ENCODE measurements around the gene MED20. TPM values are rescaled to one million over a fixed set of nuclear protein-coding genes. Genes with fewer than 3 reads are reported as not detected.

Gene MED20
- 10 to 100 TPM; 19.7 to 26.9 TPM for total RNA-seq
- 10 to 100 TPM; 23.8 to 32.1 (median 29.6) TPM for polyA plus RNA-seq (ENCODE audit: insufficient read length in 6 of 6)
- long read RNA-seq, donor 1, transcript MED20-201 (4 exons, 2,438 nt): major isoform, 14 of 17 reads
- long read RNA-seq, donor 1, partial matches to known transcripts: 0 of 17 reads
- long read RNA-seq, donor 1, other reads (novel, unspliced or antisense): 0 of 17 reads
- long read RNA-seq, donor 2, transcript MED20-201 (4 exons, 2,438 nt): major isoform, 10 of 12 reads
- long read RNA-seq, donor 2, partial matches to known transcripts: 0 of 12 reads
- long read RNA-seq, donor 2, other reads (novel, unspliced or antisense): 0 of 12 reads
- long read RNA-seq, donor 3, partial matches to known transcripts: 0 of 5 reads
- long read RNA-seq, donor 3, other reads (novel, unspliced or antisense): 0 of 5 reads
- long read RNA-seq, donor 4, partial matches to known transcripts: 0 of 2 reads
- long read RNA-seq, donor 4, other reads (novel, unspliced or antisense): 1 of 2 reads
- long read RNA-seq, donor 5, transcript MED20-201 (4 exons, 2,438 nt): major isoform, 6 of 8 reads
- long read RNA-seq, donor 5, partial matches to known transcripts: 0 of 8 reads
- long read RNA-seq, donor 5, other reads (novel, unspliced or antisense): 0 of 8 reads
- long read RNA-seq, donor 6, transcript MED20-201 (4 exons, 2,438 nt): major isoform, 8 of 8 reads
- long read RNA-seq, donor 6, partial matches to known transcripts: 0 of 8 reads
- long read RNA-seq, donor 6, other reads (novel, unspliced or antisense): 0 of 8 reads
- long read RNA-seq, donor 7, partial matches to known transcripts: 0 of 4 reads
- long read RNA-seq, donor 7, other reads (novel, unspliced or antisense): 0 of 4 reads
- long read RNA-seq, donor 8, transcript MED20-201 (4 exons, 2,438 nt): major isoform, 5 of 5 reads
- long read RNA-seq, donor 8, partial matches to known transcripts: 0 of 5 reads
- long read RNA-seq, donor 8, other reads (novel, unspliced or antisense): 0 of 5 reads
- long read RNA-seq, donor 9: 0 reads
- long read RNA-seq, donor 10, partial matches to known transcripts: 0 of 4 reads
- long read RNA-seq, donor 10, other reads (novel, unspliced or antisense): 1 of 4 reads
- long read RNA-seq, donor 11, partial matches to known transcripts: 0 of 5 reads
- long read RNA-seq, donor 11, other reads (novel, unspliced or antisense): 0 of 5 reads
- long read RNA-seq, donor 12, transcript MED20-201 (4 exons, 2,438 nt): major isoform, 7 of 9 reads
- long read RNA-seq, donor 12, partial matches to known transcripts: 0 of 9 reads
- long read RNA-seq, donor 12, other reads (novel, unspliced or antisense): 0 of 9 reads

GRCh38 chr6:41920921-41921711 lies at the start of gene MED20, which contains the start of gene BYSL:
Gene MED20, minus strand, starts transcription at chr6:41921139. Its CDS starts 121 bp downstream, at chr6:41921018.
Gene BYSL, plus strand, starts transcription at chr6:41921499. Its CDS starts 64 bp downstream, at chr6:41921563.
- Histone ChIP-seq H3K4me1 (peaks cover 3 to 56% of the 10 kb centered on the region in 2 donors), H3K27ac (peak within 1 kb of the TSS; percentile 97 to 99), H3K4me3 (peak within 1 kb of the TSS; percentile 77 to 86), H3K27me3 (no peaks in the 10 kb centered on the region), H3K9me3 (no peaks in the 10 kb centered on the region), H3K36me3 (peaks cover 0 to 13% of the 10 kb centered on the region in 2 donors)
- DNase-seq: peak; percentile 94 to 96 (median 96)
- intact Hi-C loops (cut with DNase I): no loop called here
- TF ChIP-seq CTCF (IDR thresholded peaks at IDR 0.05): peak; percentile 98 to 99
- ATAC-seq: peak; percentile 98

GRCh38 chr6:41970436-41970846 lies 49.5 kb upstream of the MED20 start:
- peak overlapping the region in 1 of 2 donors; percentile 20 for H3K27ac ChIP-seq
- no peak for TF ChIP-seq CTCF (IDR thresholded peaks at IDR 0.05)
- no peaks in the 10 kb centered on the region for H3K36me3 ChIP-seq
- H3K27me3 ChIP-seq: no peaks in the 10 kb centered on the region
- H3K4me1 ChIP-seq: peaks cover 7 to 41% of the 10 kb centered on the region in 2 donors
- intact Hi-C loops (cut with DNase I): no loop called here
- H3K9me3 ChIP-seq: no peaks in the 10 kb centered on the region
- DNase-seq (peak in 1 of 4 donors; percentile 73), ATAC-seq (peak; percentile 61)
- H3K4me3 ChIP-seq: no peak overlapping the region

GRCh38 chr6:41967312-41968287 lies 46.7 kb upstream of the MED20 start:
- no peaks in the 10 kb centered on the region for H3K36me3 ChIP-seq
- no peaks in the 10 kb centered on the region for H3K27me3 ChIP-seq
- H3K4me1 ChIP-seq: peaks cover 7 to 41% of the 10 kb centered on the region in 2 donors
- no peak overlapping the region for H3K4me3 ChIP-seq
- ATAC-seq: peak; percentile 88
- intact Hi-C loops (cut with DNase I): no loop called here
- TF ChIP-seq CTCF (IDR thresholded peaks at IDR 0.05): no peak
- peak in 1 of 4 donors; percentile 64 for DNase-seq
- peak overlapping the region; percentile 49 to 55 for H3K27ac ChIP-seq
- H3K9me3 ChIP-seq: no peaks in the 10 kb centered on the region

GRCh38 chr6:41966961-41967311 lies 46.0 kb upstream of the MED20 start:
- H3K27me3 ChIP-seq: no peaks in the 10 kb centered on the region
- H3K4me3 ChIP-seq: no peak overlapping the region
- TF ChIP-seq CTCF (IDR thresholded peaks at IDR 0.05): no peak
- H3K36me3 ChIP-seq: no peaks in the 10 kb centered on the region
- H3K4me1 ChIP-seq: peaks cover 7 to 42% of the 10 kb centered on the region in 2 donors
- ATAC-seq (peak; percentile 27), DNase-seq (no peak)
- peak overlapping the region; percentile 49 to 55 for H3K27ac ChIP-seq
- H3K9me3 ChIP-seq: no peaks in the 10 kb centered on the region
- intact Hi-C loops (cut with DNase I): no loop called here
